ENCODE results near the gene IGSF9. TPM values are rescaled to one million over a fixed set of nuclear protein-coding genes. Genes with fewer than 3 reads are reported as not detected.

Gene IGSF9
- polyA plus RNA-seq, 1 donor, result 107 TPM

- no peaks in the 10 kb centered on the region for H3K27me3 ChIP-seq (ENCODE audit: control insufficient read depth, insufficient read depth, low read length)
- DNase-seq, result no peak
- H3K27ac ChIP-seq (ENCODE audit: low read length), result no peak overlapping the region
- no CpG with 5 or more reads among the region's 4 CpGs for WGBS (ENCODE audit: insufficient coverage, low lambda C conversion rate)
- H3K4me3 ChIP-seq (ENCODE audit: low read length), result no peak overlapping the region
- peaks cover 6% of the 10 kb centered on the region for H3K9me3 ChIP-seq (ENCODE audit: control insufficient read depth, low read depth, low read length)
- H3K4me1 ChIP-seq (ENCODE audit: control insufficient read depth, insufficient read depth, low read length), result peaks cover 2% of the 10 kb centered on the region
- no peaks in the 10 kb centered on the region for H3K36me3 ChIP-seq (ENCODE audit: control insufficient read depth, insufficient read depth, low read length)
These were observed 41.8 kb upstream of the IGSF9 start for GRCh38 chr1:159987186-159987585.

GRCh38 chr1:159986531-159986930, 41.1 kb upstream of the IGSF9 start:
- Histone ChIP-seq H3K36me3 (ENCODE audit: control insufficient read depth, insufficient read depth, low read length) (no peaks in the 10 kb centered on the region), H3K4me3 (ENCODE audit: low read length) (no peak overlapping the region), H3K27me3 (ENCODE audit: control insufficient read depth, insufficient read depth, low read length) (no peaks in the 10 kb centered on the region), H3K9me3 (ENCODE audit: control insufficient read depth, low read depth, low read length) (peaks cover 6% of the 10 kb centered on the region), H3K4me1 (ENCODE audit: control insufficient read depth, insufficient read depth, low read length) (no peaks in the 10 kb centered on the region), H3K27ac (ENCODE audit: low read length) (no peak overlapping the region)
- 33% methylated on average over 1 of the region's 1 CpG for WGBS (ENCODE audit: insufficient coverage, low lambda C conversion rate)
- DNase-seq, result no peak

DNA sequence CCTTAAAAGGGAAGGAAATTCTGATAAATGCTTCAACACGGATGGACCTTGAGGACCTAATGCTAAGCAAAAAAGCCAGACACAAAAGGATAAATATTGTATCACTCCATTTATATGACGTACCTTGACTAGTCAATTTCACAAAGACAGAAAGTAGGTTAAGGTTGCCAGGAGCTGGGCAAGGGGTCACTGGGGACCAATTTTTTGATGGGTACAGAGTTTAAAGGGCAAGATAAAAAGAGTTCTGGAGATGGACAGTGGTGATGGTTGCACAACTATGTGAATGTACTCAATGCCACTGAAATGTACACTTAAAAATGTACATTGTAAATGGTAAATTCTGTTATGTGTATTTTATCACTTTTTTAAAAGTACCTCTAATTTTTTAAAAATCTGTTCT, 40.7 kb upstream of the IGSF9 start:
- Histone ChIP-seq H3K27me3 (ENCODE audit: control insufficient read depth, insufficient read depth, low read length) (no peaks in the 10 kb centered on the region), H3K27ac (ENCODE audit: low read length) (no peak overlapping the region), H3K4me3 (ENCODE audit: low read length) (no peak overlapping the region), H3K9me3 (ENCODE audit: control insufficient read depth, low read depth, low read length) (peaks cover 6% of the 10 kb centered on the region), H3K36me3 (ENCODE audit: control insufficient read depth, insufficient read depth, low read length) (no peaks in the 10 kb centered on the region), H3K4me1 (ENCODE audit: control insufficient read depth, insufficient read depth, low read length) (no peaks in the 10 kb centered on the region)
- DNase-seq, result no peak
- 100% methylated on average over 1 of the region's 2 CpGs for WGBS (ENCODE audit: insufficient coverage, low lambda C conversion rate)

DNA sequence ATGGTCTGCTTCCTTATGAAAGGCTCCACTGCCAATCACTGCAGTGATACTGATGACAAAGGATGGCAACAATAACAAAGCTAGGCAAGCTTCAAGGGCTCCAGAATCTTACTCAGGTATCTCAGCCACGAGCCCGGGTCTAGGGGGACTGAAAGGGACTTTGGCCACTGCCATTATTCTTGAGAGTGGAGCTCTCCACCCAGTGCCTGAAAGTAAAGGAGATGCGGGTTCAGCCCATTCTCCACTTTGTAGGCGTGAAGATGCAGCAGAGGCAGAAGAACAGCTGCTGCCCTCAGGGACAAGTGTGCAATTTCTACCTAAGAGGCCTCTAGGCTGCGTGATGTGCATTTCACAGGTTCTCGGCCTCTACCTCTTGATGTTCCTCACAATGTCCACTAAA, 40.1 kb upstream of the IGSF9 start:
- Histone ChIP-seq H3K4me1 (ENCODE audit: control insufficient read depth, insufficient read depth, low read length) (no peaks in the 10 kb centered on the region), H3K27me3 (ENCODE audit: control insufficient read depth, insufficient read depth, low read length) (no peaks in the 10 kb centered on the region), H3K27ac (ENCODE audit: low read length) (no peak overlapping the region), H3K9me3 (ENCODE audit: control insufficient read depth, low read depth, low read length) (peaks cover 6% of the 10 kb centered on the region), H3K36me3 (ENCODE audit: control insufficient read depth, insufficient read depth, low read length) (no peaks in the 10 kb centered on the region), H3K4me3 (ENCODE audit: low read length) (no peak overlapping the region)
- no peak for DNase-seq
- WGBS (ENCODE audit: insufficient coverage, low lambda C conversion rate), result no CpG with 5 or more reads among the region's 6 CpGs

DNA sequence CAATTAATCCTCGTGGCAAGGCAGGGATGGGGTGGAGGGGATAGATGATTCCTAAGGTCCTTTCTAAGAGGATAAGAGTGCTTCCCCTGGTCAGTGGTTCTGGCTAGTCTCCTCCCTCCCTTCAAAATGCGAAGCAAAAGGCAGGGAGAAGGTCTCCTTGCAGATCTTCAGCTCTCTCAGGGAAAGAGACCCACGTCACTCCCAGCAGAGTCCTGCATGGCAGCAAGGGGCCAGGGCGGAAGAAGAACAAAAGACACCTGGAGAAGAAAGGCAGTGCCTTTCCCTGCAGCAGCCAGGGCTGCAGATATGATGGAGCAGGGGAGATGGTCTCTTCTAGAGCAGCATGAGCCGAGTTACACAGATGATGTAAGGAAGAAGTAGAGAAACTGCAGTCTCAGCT, 38.3 kb upstream of the IGSF9 start:
- WGBS (ENCODE audit: insufficient coverage, low lambda C conversion rate), result 80% methylated on average over 1 of the region's 5 CpGs

DNA sequence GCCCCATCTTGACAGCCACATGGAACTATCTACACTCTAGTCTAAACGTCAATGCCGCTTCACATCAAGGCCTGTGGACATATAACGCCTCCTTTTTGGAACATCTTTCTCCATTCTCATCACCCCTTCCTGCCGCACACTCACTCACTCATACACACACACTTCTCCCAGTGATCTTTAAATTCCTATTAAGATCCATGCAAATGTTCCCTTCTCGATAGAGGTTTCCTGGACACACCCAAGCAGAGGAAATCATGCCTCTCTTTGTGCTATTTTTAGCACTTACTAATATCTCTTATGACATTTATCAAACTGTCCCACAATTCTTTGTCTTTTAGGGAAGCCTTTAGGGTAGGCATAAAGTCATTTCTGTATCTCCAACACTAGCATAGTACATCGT, 36.9 kb upstream of the IGSF9 start:
- Histone ChIP-seq H3K4me3 (ENCODE audit: low read length) (no peak overlapping the region), H3K27ac (ENCODE audit: low read length) (no peak overlapping the region), H3K36me3 (ENCODE audit: control insufficient read depth, insufficient read depth, low read length) (no peaks in the 10 kb centered on the region), H3K9me3 (ENCODE audit: control insufficient read depth, low read depth, low read length) (peaks cover 6% of the 10 kb centered on the region), H3K27me3 (ENCODE audit: control insufficient read depth, insufficient read depth, low read length) (no peaks in the 10 kb centered on the region), H3K4me1 (ENCODE audit: control insufficient read depth, insufficient read depth, low read length) (no peaks in the 10 kb centered on the region)
- DNase-seq, result no peak
- WGBS (ENCODE audit: insufficient coverage, low lambda C conversion rate), result 83% methylated on average over 2 of the region's 6 CpGs

More for the DNA sequence above, 38.3 kb upstream of the IGSF9 start:
- H3K4me3 ChIP-seq (ENCODE audit: low read length), result no peak overlapping the region
- H3K36me3 ChIP-seq (ENCODE audit: control insufficient read depth, insufficient read depth, low read length), result no peaks in the 10 kb centered on the region
- DNase-seq, result no peak
- H3K27ac ChIP-seq (ENCODE audit: low read length), result no peak overlapping the region
- no peaks in the 10 kb centered on the region for H3K27me3 ChIP-seq (ENCODE audit: control insufficient read depth, insufficient read depth, low read length)
- H3K4me1 ChIP-seq (ENCODE audit: control insufficient read depth, insufficient read depth, low read length), result no peaks in the 10 kb centered on the region
- peaks cover 6% of the 10 kb centered on the region for H3K9me3 ChIP-seq (ENCODE audit: control insufficient read depth, low read depth, low read length)

DNA sequence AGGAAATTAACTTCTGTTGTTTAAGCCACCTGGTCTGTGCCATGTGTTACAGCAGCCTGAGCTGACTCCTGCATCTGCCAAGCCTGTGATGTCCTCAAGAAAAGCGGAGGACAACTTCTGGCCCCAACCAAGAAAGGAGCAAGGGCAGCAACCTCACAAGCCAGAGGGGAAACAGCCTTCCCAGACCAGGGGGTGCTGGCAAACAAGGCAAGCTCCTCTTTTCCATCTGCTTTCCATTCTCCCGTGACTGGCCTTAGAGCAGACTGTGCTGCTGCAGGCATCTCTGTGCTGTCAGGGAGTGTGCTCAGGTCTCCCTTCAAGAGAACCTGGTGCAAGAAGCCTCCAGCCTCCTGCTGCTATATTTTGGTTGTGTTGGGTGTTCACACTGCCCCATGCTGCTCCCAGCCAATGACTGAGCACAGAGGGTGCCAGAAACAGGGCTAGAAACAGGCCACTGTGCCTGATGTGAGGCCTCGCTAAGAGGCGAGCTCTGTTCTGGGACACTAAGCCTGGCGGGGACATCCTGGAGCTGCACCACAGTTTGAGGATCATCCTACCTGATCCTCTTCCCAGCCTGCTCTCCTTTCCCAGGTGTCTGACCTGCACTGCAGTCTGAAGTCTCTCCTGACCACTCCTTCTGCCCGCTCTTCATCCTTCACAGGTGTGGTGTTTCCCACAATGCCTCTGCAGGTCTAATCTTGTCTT, 36.1 kb upstream of the IGSF9 start:
- H3K27me3 ChIP-seq (ENCODE audit: control insufficient read depth, insufficient read depth, low read length), result no peaks in the 10 kb centered on the region
- H3K36me3 ChIP-seq (ENCODE audit: control insufficient read depth, insufficient read depth, low read length), result no peaks in the 10 kb centered on the region
- H3K4me1 ChIP-seq (ENCODE audit: control insufficient read depth, insufficient read depth, low read length), result no peaks in the 10 kb centered on the region
- 100% methylated on average over 1 of the region's 6 CpGs for WGBS (ENCODE audit: insufficient coverage, low lambda C conversion rate)
- H3K4me3 ChIP-seq (ENCODE audit: low read length), result no peak overlapping the region
- no peak overlapping the region for H3K27ac ChIP-seq (ENCODE audit: low read length)
- DNase-seq, result no peak
- peaks cover 4% of the 10 kb centered on the region for H3K9me3 ChIP-seq (ENCODE audit: control insufficient read depth, low read depth, low read length)

- Histone ChIP-seq H3K27me3 (ENCODE audit: control insufficient read depth, insufficient read depth, low read length) (no peaks in the 10 kb centered on the region), H3K9me3 (ENCODE audit: control insufficient read depth, low read depth, low read length) (no peaks in the 10 kb centered on the region), H3K27ac (ENCODE audit: low read length) (no peak overlapping the region), H3K36me3 (ENCODE audit: control insufficient read depth, insufficient read depth, low read length) (no peaks in the 10 kb centered on the region), H3K4me1 (ENCODE audit: control insufficient read depth, insufficient read depth, low read length) (no peaks in the 10 kb centered on the region), H3K4me3 (ENCODE audit: low read length) (no peak overlapping the region)
- no peak for DNase-seq
- WGBS (ENCODE audit: insufficient coverage, low lambda C conversion rate), result no CpG with 5 or more reads among the region's 7 CpGs
These were observed 35.4 kb upstream of the IGSF9 start for GRCh38 chr1:159980786-159981185.

DNA sequence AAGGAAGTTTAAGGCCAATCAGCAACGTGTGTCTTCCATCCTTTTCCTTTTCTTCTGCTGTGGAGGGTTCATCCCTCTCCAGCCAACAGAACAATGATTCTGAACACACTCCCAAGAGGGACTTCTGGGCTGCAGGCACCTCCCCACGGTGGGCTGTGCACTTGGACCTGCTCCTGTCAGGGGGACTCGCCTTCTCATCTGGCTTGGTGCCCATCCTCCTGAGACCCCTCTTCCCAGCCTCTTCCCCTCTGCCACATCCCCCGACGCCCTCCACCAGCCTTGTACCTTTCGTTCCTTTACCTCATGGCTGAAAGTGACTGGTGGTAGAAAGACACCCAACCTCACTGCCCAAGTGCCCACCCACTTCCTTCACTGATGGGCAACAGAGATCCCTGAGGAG, 34.7 kb upstream of the IGSF9 start:
- Histone ChIP-seq H3K36me3 (ENCODE audit: control insufficient read depth, insufficient read depth, low read length) (no peaks in the 10 kb centered on the region), H3K4me3 (ENCODE audit: low read length) (no peak overlapping the region), H3K9me3 (ENCODE audit: control insufficient read depth, low read depth, low read length) (no peaks in the 10 kb centered on the region), H3K27me3 (ENCODE audit: control insufficient read depth, insufficient read depth, low read length) (no peaks in the 10 kb centered on the region), H3K27ac (ENCODE audit: low read length) (no peak overlapping the region), H3K4me1 (ENCODE audit: control insufficient read depth, insufficient read depth, low read length) (no peaks in the 10 kb centered on the region)
- WGBS (ENCODE audit: insufficient coverage, low lambda C conversion rate), result no CpG with 5 or more reads among the region's 6 CpGs
- no peak for DNase-seq

DNA sequence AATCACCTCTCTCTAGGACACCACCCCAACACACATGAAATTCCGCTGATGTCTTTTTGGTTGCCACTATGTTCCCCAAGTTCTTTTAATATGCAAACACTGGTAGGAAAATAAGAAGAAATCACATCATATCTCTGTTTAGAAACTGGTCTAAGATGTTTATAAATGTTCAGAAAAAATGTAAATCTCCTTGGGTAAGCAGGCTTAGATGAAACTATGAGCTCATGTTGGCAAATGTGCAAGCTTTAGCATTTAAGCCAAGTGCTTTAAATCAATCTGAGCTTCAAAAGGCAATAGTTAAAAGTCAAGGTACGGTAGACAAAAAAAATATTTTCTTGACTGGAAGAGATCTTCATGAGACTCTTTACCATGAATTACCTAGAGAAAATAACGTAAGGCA, 33.8 kb upstream of the IGSF9 start:
- DNase-seq, result no peak
- no peaks in the 10 kb centered on the region for H3K4me1 ChIP-seq (ENCODE audit: control insufficient read depth, insufficient read depth, low read length)
- no peaks in the 10 kb centered on the region for H3K27me3 ChIP-seq (ENCODE audit: control insufficient read depth, insufficient read depth, low read length)
- 89% methylated on average over 2 of the region's 3 CpGs for WGBS (ENCODE audit: insufficient coverage, low lambda C conversion rate)
- H3K4me3 ChIP-seq (ENCODE audit: low read length), result no peak overlapping the region
- no peaks in the 10 kb centered on the region for H3K9me3 ChIP-seq (ENCODE audit: control insufficient read depth, low read depth, low read length)
- H3K27ac ChIP-seq (ENCODE audit: low read length), result no peak overlapping the region
- no peaks in the 10 kb centered on the region for H3K36me3 ChIP-seq (ENCODE audit: control insufficient read depth, insufficient read depth, low read length)

DNA sequence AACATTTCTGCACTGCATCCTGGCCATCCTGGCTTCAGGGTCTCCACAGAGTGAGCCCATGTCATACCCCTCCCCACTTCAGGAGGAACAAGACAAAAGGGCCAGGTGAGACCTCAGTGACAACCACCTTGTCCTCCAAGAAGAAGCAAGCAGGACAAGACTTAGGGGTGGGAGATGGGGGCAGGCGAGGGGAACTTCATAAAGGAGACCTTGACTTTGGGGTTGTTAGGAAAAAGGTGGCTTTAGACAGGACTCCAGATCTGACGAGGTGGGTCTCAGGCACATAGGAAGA, 32.6 kb upstream of the IGSF9 start:
- no peaks in the 10 kb centered on the region for H3K9me3 ChIP-seq (ENCODE audit: control insufficient read depth, low read depth, low read length)
- no peak overlapping the region for H3K27ac ChIP-seq (ENCODE audit: low read length)
- peaks cover 2% of the 10 kb centered on the region for H3K4me1 ChIP-seq (ENCODE audit: control insufficient read depth, insufficient read depth, low read length)
- H3K36me3 ChIP-seq (ENCODE audit: control insufficient read depth, insufficient read depth, low read length), result no peaks in the 10 kb centered on the region
- H3K4me3 ChIP-seq (ENCODE audit: low read length), result no peak overlapping the region
- WGBS (ENCODE audit: insufficient coverage, low lambda C conversion rate), result no CpG with 5 or more reads among the region's 2 CpGs
- H3K27me3 ChIP-seq (ENCODE audit: control insufficient read depth, insufficient read depth, low read length), result no peaks in the 10 kb centered on the region
- DNase-seq, result no peak

Data from large intestine (tissue), 3 donors.